Activated CD8-positive, alpha-beta T cell treated with anti-CD3 and anti-CD28 coated beads for 36 hours (primary cell): Measurements from ENCODE around the gene GBP1. TPM values are rescaled to one million over a fixed set of nuclear protein-coding genes. Genes with fewer than 3 reads are reported as not detected.
"Not testable (repeated sequence)": the region's sequence is repeated elsewhere in the genome, so short reads cannot be mapped to it uniquely, and the experiment has no call there.

ENCODE experiments used
- ATAC-seq: fragments of 200-7000 bp; cut with Tn5 transposase; one replicate; pipeline ENCODE4 v1.10.0; 2021; ENCODE audit warnings: mild to moderate bottlenecking, moderate library complexity
- CTCF ChIA-PET: fragments of 350-600 bp; sonication (Branson Sonifier 250); formaldehyde crosslinking; loops from one replicate; lab custom pipeline; 2021; ENCODE audit warnings: antibody characterized with exemption; lab: Charles Lee
- POLR2A ChIA-PET: fragments of 350-600 bp; sonication (Branson Sonifier 250); formaldehyde crosslinking; loops from one replicate; lab custom pipeline; 2021; ENCODE audit warnings: antibody characterized with exemption; lab: Charles Lee
- DNase-seq: peaks from one replicate; pipeline ENCODE4 v3.0.0-alpha.2; 2020
- H3K27ac Mint-ChIP-seq: one replicate; pipeline ENCODE4 v1.8.0; 2021; ENCODE audit warnings: mild to moderate bottlenecking, mixed read lengths
- H3K27me3 Mint-ChIP-seq: one replicate; pipeline ENCODE4 v1.8.0; 2021; ENCODE audit warnings: mixed read lengths
- H3K36me3 Mint-ChIP-seq: one replicate; pipeline ENCODE4 v1.8.0; 2021; ENCODE audit warnings: low read depth, mixed read lengths
- H3K4me1 Mint-ChIP-seq: one replicate; pipeline ENCODE4 v1.8.0; 2021; ENCODE audit warnings: low read depth, mixed read lengths
- H3K4me3 Mint-ChIP-seq: one replicate; pipeline ENCODE4 v1.8.0; 2021; ENCODE audit warnings: mild to moderate bottlenecking, moderate library complexity, mixed read lengths
- H3K9me3 Mint-ChIP-seq: one replicate; pipeline ENCODE4 v1.8.0; 2021; ENCODE audit warnings: mixed read lengths
- CTCF ChIP-seq: fragments of 200-600 bp; IDR thresholded peaks from one replicate; pipeline ENCODE4 v1.8.0; 2022; ENCODE audit warnings: antibody characterized with exemption, mild to moderate bottlenecking
- intact Hi-C: fragments of 100-400 bp; cut with micrococcal nuclease; formaldehyde crosslinking; loops from one replicate; pipeline ENCODE4 v1.10.0; 2022
- total RNA-seq, 2 experiments: library from RNA; stranded (reverse); gene quantifications; one replicate each; pipeline ENCODE4 v1.2.3, GENCODE V29; 2021

Gene GBP1
- total RNA-seq, 2 experiments from 2014 or later, result 69.6 to 71.5 TPM

- ATAC-seq (peak; percentile 42), DNase-seq (no peak)
- no peak overlapping the region for H3K27ac Mint-ChIP-seq
- H3K4me1 Mint-ChIP-seq, result peaks cover 8% of the 10 kb centered on the region
- H3K36me3 Mint-ChIP-seq, result no peaks in the 10 kb centered on the region
- intact Hi-C loops, result loop anchor here (5.0 kb wide), 1 partner anchor 267 kb away; no protein-coding TSS in a partner anchor
- TF ChIP-seq CTCF, result no peak
- H3K4me3 Mint-ChIP-seq, result no peak overlapping the region
- no peaks in the 10 kb centered on the region for H3K27me3 Mint-ChIP-seq
- POLR2A ChIA-PET, result interaction anchor here (0.6 kb wide), 2 partner anchors 81 to 150 kb away, joined by 3 read pairs; no protein-coding TSS in a partner anchor
- CTCF ChIA-PET, result interaction anchor here (0.7 to 1.6 kb wide), 7 partner anchors 9 to 268 kb away, joined by 3 to 4 read pairs (median 3); no protein-coding TSS in a partner anchor
- H3K9me3 Mint-ChIP-seq, result no peaks in the 10 kb centered on the region
Measured at GRCh38 chr1:89089962-89090361, 25.0 kb upstream of the GBP1 start.

- Mint-ChIP-seq H3K4me1 (peaks cover 8% of the 10 kb centered on the region), H3K27ac (no peak overlapping the region), H3K9me3 (no peaks in the 10 kb centered on the region), H3K4me3 (no peak overlapping the region), H3K27me3 (no peaks in the 10 kb centered on the region), H3K36me3 (no peaks in the 10 kb centered on the region)
- CTCF ChIA-PET, result interaction anchor here (1.2 to 1.7 kb wide), 4 partner anchors 91 to 366 kb away, joined by 3 to 5 read pairs (median 3); no protein-coding TSS in a partner anchor
- ATAC-seq (no peak), DNase-seq (no peak)
- POLR2A ChIA-PET, result no interaction called here
- intact Hi-C loops, result loop anchor here (5.0 kb wide), 1 partner anchor 269 kb away; no protein-coding TSS in a partner anchor
- no peak for TF ChIP-seq CTCF
Measured at GRCh38 chr1:89088572-89088971, 23.6 kb upstream of the GBP1 start.

- CTCF ChIA-PET, result interaction anchor here (1.7 kb wide), 1 partner anchor 367 kb away, joined by 5 read pairs; no protein-coding TSS in a partner anchor
- POLR2A ChIA-PET, result no interaction called here
- H3K4me1 Mint-ChIP-seq, result peaks cover 8% of the 10 kb centered on the region
- no peaks in the 10 kb centered on the region for H3K9me3 Mint-ChIP-seq
- no peaks in the 10 kb centered on the region for H3K36me3 Mint-ChIP-seq
- H3K27ac Mint-ChIP-seq, result no peak overlapping the region
- H3K27me3 Mint-ChIP-seq, result no peaks in the 10 kb centered on the region
- ATAC-seq (no peak), DNase-seq (no peak)
- no peak overlapping the region for H3K4me3 Mint-ChIP-seq
- no peak for TF ChIP-seq CTCF
- intact Hi-C loops, result loop anchor here (5.0 kb wide), 1 partner anchor 270 kb away; no protein-coding TSS in a partner anchor
Measured at GRCh38 chr1:89087241-89087640, 22.2 kb upstream of the GBP1 start.

- ChIA-PET CTCF (interaction anchor here (0.6 to 2.5 kb wide), 40 partner anchors 11 to 509 kb away, joined by 3 to 22 read pairs (median 4); partner anchors contain the start of gene GBP1), POLR2A (interaction anchor here (1.6 kb wide), 1 partner anchor 112 kb away, joined by 3 read pairs; no protein-coding TSS in a partner anchor)
- Mint-ChIP-seq H3K36me3 (no peaks in the 10 kb centered on the region), H3K4me1 (peaks cover 7% of the 10 kb centered on the region), H3K27me3 (no peaks in the 10 kb centered on the region), H3K9me3 (no peaks in the 10 kb centered on the region), H3K4me3 (no peak overlapping the region), H3K27ac (no peak overlapping the region)
- intact Hi-C loops, result loop anchor here (5.0 kb wide), 1 partner anchor 272 kb away; no protein-coding TSS in a partner anchor
- no peak for ATAC-seq
- peak; percentile 42 for TF ChIP-seq CTCF
- DNase-seq, result peak; percentile 59
Measured at GRCh38 chr1:89085781-89086180, 20.8 kb upstream of the GBP1 start.

- POLR2A ChIA-PET, result interaction anchor here (0.6 kb wide), 1 partner anchor 27 kb away, joined by 3 read pairs; no protein-coding TSS in a partner anchor
- no peak overlapping the region for H3K4me3 Mint-ChIP-seq
- H3K9me3 Mint-ChIP-seq, result peaks cover 17% of the 10 kb centered on the region
Measured at GRCh38 chr1:89081005-89081404, 16.0 kb upstream of the GBP1 start.

GRCh38 chr1:89080068-89080467 is 15.1 kb upstream of the GBP1 start:
- POLR2A ChIA-PET, H3K4me3 Mint-ChIP-seq, DNase-seq, intact Hi-C loops, H3K36me3 Mint-ChIP-seq, H3K27me3 Mint-ChIP-seq, H3K4me1 Mint-ChIP-seq, ATAC-seq, H3K27ac Mint-ChIP-seq: not testable (repeated sequence)
- CTCF ChIA-PET, result interaction anchor here (1.2 kb wide), 1 partner anchor 10 kb away, joined by 3 read pairs; no protein-coding TSS in a partner anchor
- H3K9me3 Mint-ChIP-seq, result peaks cover 18% of the 10 kb centered on the region

More at GRCh38 chr1:89081005-89081404, 16.0 kb upstream of the GBP1 start:
- DNase-seq (no peak), ATAC-seq (no peak)
- CTCF ChIA-PET, result interaction anchor here (0.8 to 2.1 kb wide), 10 partner anchors 8 to 403 kb away, joined by 3 to 7 read pairs (median 3); no protein-coding TSS in a partner anchor
- TF ChIP-seq CTCF, result no peak
- Mint-ChIP-seq H3K4me1 (no peaks in the 10 kb centered on the region), H3K36me3 (peaks cover 5% of the 10 kb centered on the region), H3K27me3 (no peaks in the 10 kb centered on the region), H3K27ac (no peak overlapping the region)
- intact Hi-C loops, result no loop called here

GRCh38 chr1:89072466-89073065 is 7.6 kb upstream of the GBP1 start:
- DNase-seq, H3K27me3 Mint-ChIP-seq, ATAC-seq, intact Hi-C loops, H3K4me3 Mint-ChIP-seq, H3K36me3 Mint-ChIP-seq, H3K27ac Mint-ChIP-seq: not testable (repeated sequence)
- H3K4me1 Mint-ChIP-seq, result peaks cover 21% of the 10 kb centered on the region
- peaks cover 25% of the 10 kb centered on the region for H3K9me3 Mint-ChIP-seq
- POLR2A ChIA-PET, result interaction anchor here (0.6 to 1.4 kb wide), 2 partner anchors 30 to 34 kb away, joined by 3 to 4 read pairs; no protein-coding TSS in a partner anchor
- CTCF ChIA-PET, result interaction anchor here (2.8 to 3.8 kb wide), 2 partner anchors 88 to 286 kb away, joined by 8 to 12 read pairs; no protein-coding TSS in a partner anchor
